ENCODE results near the gene SMDT1.
"Not testable (repeated sequence)": the region's sequence is repeated elsewhere in the genome, so short reads cannot be mapped to it uniquely, and the experiment has no call there.

The SMDT1 gene

DNA sequence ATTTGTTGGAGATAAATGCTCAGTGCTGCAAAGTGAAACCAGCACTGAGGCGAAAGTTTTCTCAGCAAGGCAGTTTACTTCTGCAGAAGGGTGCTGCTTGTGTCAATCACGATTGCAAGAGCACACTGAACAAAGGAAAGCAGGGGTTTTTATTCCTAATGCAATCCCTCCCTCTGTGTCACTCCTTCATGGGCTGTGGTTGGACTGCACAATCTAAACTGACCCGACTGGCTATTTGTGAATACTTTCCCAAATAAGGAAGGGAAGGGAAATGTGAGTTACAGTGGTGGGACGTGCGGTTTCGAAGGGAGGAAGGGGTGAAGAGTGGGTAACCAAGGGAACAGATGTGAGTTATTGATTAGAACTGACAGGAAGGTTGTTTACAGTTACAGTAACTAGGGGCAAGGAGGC, 35.9 kb downstream of the SMDT1 start:
- DNase-seq: not testable (repeated sequence)

DNA sequence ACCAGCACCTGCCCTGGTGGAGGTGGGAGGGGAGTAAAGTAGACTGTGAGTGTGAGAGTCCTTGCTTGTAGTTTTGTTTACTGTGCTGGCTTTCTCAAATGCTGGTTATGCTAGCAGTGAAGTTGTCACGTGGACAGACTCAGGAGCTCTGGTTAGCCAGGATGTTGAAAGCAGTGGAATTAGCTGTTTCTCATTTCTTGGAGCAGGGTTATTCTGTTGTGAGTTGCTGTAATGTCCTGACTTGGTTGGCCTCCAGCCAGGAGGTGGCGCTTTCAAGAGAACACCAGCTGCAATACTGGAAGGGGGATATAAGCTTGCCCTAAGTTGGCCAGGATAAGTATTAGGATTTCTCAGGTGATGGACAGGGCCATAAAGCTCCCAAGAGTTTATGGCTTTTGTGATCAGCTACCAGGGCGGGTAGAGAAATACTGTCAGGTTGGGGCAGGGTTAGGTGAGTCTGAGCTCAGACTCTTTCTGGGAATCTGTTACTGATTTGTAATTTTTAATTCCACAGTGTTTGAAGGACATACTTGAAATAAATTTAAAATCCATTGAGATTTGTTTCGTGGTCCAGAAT, 37.4 kb downstream of the SMDT1 start:
- DNase-seq: no peak

DNA sequence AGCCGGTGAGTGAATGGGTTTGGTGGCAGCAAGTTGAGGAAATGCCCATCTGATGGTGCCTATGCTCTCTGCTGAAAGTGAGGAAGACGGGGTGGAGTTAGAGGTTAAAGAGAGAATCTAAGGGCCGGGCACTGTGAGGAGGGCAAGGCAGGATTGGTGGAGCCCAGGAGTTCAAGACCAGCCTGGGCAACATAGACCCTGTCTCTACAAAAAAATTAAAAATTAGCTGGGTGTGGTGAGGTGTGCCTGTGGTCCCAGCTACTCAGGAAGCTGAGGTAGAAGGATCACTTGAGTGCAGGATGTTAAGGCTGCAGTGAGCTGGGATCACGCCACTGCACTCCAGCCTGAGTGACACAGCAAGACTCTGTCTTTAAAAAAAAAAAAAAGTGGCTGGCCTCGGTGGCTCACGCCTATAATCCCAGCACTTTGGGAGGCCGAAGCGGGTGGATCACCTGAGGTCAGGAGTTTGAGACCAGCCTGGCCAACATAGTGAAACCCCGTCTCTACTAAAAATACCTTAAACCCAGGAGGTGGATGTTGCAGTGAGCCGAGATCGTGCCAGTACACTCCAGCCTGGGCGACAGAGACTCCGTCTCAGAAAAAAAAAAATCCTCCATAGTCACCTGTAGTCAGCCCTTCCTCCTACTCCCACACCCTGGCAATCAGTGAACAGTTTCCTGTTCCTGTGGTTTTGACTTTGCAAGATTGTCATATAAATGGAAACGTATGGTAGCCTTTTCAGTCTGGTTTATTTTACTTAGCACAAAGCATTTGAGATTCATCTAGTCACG, 40.9 kb downstream of the SMDT1 start:
- DNase-seq: not testable (repeated sequence)

DNA sequence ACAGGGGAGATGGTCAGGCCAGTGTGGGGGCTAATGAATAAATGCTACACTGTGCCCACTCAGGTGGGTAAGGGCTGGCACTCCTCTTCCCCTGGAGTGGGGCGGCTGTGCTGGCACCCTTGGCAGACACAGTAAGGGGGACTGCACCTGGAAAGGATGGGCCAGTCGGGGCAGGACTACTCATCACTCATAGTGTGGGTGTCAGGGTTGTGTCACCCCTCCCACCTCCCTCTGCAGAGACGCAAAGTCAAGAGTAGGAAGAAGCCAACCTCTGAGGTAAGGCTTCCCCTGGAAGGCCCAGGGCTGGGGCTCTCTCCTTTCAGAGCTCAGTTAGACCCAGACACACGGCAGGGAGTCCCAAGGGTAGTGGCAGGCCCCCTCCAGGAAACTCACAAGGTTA, 44.0 kb downstream of the SMDT1 start:
- DNase-seq: not testable (repeated sequence)

DNA sequence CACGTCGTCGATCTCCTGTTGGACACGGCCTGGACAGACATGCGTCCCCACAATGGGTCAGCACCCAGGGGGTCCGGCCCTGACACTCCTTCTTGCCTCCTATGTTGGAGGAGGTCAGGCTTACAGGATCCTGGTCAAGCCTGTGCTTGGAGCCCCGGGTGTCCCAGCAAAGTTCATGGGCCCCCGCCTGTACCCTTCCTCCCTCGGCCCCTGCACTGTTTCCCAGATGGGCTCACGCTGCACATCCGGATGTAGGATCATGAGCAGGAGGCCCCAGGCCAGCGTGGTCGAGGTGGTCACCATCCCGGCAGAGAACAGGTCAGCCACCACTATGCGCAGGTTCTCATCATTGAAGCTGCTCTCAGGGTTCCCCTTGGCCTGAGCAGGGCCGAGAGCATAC, 48.1 kb downstream of the SMDT1 start:
- DNase-seq: no peak

DNA sequence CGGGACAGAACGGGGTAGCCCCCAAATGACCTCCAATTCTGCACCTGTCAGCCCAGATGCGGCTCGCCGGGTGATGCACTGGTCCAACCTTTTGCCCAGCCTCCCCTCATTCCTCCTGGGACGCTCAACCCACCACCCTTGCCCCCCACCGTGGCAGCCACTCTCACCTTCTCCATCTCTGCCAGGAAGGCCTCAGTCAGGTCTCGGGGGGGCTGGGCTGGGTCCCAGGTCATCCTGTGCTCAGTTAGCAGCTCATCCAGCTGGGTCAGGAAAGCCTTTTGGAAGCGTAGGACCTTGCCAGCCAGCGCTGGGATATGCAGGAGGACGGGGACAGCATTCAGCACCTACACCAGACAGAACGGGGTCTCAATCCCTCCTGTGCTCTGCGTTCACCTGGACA, 48.5 kb downstream of the SMDT1 start:
- DNase-seq: not testable (repeated sequence)

DNA sequence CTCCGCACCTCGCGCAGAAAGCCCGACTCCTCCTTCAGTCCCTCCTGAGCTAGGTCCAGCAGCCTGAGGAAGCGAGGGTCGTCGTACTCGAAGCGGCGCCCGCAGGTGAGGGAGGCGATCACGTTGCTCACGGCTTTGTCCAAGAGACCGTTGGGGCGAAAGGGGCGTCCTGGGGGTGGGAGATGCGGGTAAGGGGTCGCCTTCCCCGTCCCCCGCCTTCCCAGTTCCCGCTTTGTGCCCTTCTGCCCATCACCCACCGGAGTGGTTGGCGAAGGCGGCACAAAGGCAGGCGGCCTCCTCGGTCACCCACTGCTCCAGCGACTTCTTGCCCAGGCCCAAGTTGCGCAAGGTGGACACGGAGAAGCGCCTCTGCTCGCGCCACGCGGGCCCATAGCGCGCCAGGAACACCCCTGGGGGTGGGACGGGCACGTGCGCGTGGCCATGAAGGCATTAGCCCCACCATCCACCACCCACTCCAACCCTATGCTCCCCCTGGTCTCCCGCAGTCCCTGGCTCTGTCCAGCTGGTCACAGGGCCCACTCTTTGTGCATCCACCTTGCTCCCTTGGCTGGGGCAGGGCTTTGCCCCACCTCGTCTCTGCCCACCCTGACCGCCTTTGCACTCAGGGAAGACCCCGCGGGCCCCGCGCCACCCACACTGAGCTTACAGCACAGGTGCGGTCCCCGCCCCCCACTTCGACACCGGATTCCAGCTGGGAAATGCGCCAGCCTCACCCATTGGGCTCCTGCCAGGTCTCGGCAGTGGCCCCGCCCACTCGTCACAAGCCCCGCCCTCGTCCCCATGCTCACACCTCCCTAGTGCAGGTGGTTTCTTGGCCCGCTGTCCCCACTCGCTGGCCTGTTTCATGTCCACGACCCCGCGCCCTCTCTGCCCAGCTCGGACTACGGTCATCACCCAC, 49.5 kb downstream of the SMDT1 start:
- DNase-seq: peak; percentile 66

DNA sequence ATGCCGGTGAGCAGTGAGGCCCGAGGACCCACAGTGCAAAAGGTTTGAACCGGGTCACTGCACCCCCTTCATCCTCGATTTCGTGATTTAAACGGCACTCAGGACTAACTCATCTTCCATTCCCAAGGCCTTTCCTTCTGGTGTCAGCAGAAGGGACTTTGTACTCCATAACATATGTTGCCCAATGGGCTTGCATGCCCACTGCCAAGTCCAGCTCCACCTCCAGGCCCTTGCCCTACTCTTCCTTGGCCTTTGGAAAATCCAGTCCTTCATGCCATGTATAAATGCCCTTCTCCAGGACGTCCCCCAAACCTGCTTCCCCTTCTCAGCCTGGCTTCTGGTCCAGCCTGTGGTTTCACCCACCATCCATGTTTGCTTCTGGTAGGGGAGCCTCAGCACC, 50.7 kb downstream of the SMDT1 start:
- DNase-seq: not testable (repeated sequence)

DNA sequence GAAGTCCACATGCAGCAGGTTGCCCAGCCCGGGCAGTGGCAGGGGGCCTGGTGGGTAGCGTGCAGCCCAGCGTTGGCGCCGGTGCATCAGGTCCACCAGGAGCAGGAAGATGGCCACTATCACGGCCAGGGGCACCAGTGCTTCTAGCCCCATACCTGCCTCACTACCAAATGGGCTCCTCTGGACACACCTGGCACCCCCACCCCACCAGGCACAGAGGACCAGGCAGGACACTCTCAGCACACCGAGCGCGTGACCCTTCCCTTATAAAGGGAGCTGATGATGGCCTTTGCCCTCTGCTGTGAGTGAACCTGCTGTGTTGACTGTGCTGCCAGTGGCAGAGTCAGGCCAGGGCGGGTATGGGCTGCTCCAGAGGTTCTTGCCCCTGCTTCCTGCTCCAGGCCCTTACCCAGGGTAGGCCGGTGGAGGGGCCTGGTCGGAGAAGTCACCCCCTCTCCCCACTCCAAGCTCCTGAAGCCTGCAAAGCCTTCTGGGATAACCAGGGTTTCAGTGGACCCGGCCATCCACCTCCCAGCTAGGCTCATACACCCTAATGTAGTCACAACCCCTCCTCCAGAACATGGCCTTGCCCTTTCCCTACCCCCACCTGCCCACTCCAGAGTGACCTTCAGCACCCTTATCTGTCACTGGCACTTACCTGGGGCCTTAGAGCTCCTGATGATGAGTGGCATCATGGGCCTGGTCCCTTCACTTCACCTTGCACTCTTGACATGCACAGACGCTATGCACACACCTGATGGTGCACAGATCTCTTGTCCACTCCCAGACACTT, 51.3 kb downstream of the SMDT1 start, which contains the start of gene CYP2D6:
TSS of gene CYP2D6 (minus strand) at position 172 of the 793 bp plus-strand sequence. CDS start at position 153, 19 bp downstream.
- not testable (repeated sequence) for DNase-seq

DNA sequence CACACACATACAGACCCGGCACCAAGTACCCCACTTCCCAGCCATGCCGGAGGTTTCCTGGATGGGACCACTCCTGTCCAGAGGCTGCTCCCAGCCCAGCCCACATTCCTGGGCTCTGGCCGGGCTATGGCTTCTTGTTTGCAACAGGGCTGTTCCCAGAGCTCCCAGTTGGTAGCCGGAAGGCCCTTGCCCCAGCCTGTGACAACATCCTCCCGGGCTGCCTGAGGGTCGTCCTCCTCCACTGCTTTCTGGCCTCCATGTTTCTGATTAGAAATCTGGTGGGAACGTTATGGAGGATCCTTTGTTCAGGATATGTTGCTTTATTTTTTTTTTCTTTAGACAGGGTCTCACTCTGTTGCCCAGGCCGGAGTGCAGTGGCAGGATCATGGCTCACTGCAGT, 52.1 kb downstream of the SMDT1 start:
- no peak for DNase-seq

DNA sequence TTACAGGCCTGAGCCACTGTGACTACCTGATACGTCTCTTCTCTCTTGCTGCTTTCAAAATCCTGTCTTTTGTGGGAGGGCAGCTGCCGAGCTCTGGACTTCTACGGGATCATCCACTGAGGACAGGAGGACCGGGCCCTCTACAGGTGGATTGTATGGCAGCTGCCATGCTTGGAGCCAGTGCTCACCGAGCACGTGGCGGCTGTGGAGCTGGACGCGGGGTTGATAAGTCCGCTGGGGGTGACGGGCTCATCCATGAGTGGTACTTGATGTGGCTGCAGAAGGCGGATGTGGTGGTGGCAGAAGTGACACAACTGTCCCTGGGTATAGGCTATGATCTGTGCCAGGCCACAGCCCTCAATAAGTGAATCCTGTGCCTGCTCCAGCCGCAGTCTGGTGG, 53.0 kb downstream of the SMDT1 start:
- no peak for DNase-seq

Data from NCI-H748 treated with DMSO at 0.1 percent for 48 hours (cell line).